ENCODE results near the gene MCOLN1.

DNA sequence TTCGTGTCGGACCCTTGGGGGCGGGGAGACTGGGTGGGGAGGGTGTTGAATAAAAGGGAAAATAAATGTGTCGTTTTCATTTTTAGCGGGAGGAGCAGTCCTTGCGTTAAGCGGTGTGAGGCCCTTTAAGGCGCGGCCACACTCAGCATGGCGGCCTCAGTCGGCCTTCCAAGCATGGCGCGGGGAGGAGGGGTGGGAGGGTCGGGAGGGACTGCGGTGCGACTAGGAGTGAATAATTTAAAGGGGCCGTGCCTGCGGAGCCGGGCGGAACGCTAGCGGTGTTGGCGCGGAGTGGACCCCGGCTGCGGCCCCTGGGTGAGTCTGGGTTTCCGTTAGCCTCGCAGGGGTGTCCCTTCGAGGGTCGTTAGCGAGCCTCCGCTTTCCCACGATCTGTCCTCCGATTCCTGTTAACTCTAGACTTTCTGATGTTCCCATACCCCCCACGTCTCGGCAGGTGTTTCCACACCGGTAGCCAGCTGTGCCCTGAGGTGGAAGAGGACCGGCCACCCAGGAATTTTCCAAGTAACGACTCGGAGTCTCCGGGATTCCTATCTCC lies 11.6 kb downstream of the MCOLN1 start:
- TF ChIP-seq, protein P1, sequence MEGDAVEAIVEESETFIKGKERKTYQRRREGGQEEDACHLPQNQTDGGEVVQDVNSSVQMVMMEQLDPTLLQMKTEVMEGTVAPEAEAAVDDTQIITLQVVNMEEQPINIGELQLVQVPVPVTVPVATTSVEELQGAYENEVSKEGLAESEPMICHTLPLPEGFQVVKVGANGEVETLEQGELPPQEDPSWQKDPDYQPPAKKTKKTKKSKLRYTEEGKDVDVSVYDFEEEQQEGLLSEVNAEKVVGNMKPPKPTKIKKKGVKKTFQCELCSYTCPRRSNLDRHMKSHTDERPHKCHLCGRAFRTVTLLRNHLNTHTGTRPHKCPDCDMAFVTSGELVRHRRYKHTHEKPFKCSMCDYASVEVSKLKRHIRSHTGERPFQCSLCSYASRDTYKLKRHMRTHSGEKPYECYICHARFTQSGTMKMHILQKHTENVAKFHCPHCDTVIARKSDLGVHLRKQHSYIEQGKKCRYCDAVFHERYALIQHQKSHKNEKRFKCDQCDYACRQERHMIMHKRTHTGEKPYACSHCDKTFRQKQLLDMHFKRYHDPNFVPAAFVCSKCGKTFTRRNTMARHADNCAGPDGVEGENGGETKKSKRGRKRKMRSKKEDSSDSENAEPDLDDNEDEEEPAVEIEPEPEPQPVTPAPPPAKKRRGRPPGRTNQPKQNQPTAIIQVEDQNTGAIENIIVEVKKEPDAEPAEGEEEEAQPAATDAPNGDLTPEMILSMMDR (IDR thresholded peaks at IDR 0.05; ENCODE audit: low read depth, low read length), result no peak
- TF ChIP-seq EZH2phosphoT487 (IDR thresholded peaks at IDR 0.05; ENCODE audit: low read depth), result no peak
